ENCODE data around the gene HSD3B7. TPM values are rescaled to one million over a fixed set of nuclear protein-coding genes. Genes with fewer than 3 reads are reported as not detected.
A peak's percentile ranks its signal among the peaks of the same experiment; 100 is the strongest.

Gene HSD3B7
- total and polyA plus RNA-seq, 2 of the 4 experiments (the other 2 are of a cell fraction), result 8.5 to 11.3 TPM

- Histone ChIP-seq H4K5ac (ENCODE audit: low read depth, low read length) (no peak overlapping the region), H3K27ac (ENCODE audit: insufficient read depth, low read length) (no peak overlapping the region), H4K8ac (ENCODE audit: low read depth in 2 of 2, low read length in 2 of 2) (peak overlapping the region in 1 of 2 experiments; percentile 66; a peak in 1 of 4 replicates), H2BK120ac (ENCODE audit: low read depth, low read length) (peak overlapping the region; percentile 71), H3K56ac (ENCODE audit: extremely low read depth, insufficient read depth, low read length) (no peak overlapping the region), H2BK15ac (ENCODE audit: low read depth, low read length) (peak overlapping the region; percentile 70; the same call in 1 of the 3 replicates), H3K4me2 (ENCODE audit: low read depth, low read length) (no peak overlapping the region), H3K4me3 (ENCODE audit: insufficient read depth, low read depth, low read length) (no peak overlapping the region), H2AFZ (replicated peaks; ENCODE audit: low read length, poor library complexity) (no peak overlapping the region), H2AK5ac (ENCODE audit: low read depth, low read length) (peak overlapping the region; percentile 58; the same call in 1 of the 2 replicates), H3K9me1 (ENCODE audit: insufficient read depth, low read length) (0 out of 2 replicates have a peak, but pooled peaks cover 5% of the 10 kb centered on the region), H3K4me1 (ENCODE audit: control insufficient read depth, insufficient read depth, low read length) (peaks cover 32% of the 10 kb centered on the region), H4K91ac (ENCODE audit: insufficient read depth, low read depth, low read length) (peak overlapping the region; percentile 50; the same call in 1 of the 2 replicates), H3K9ac (ENCODE audit: low read depth, low read length) (no peak overlapping the region), H2BK20ac (ENCODE audit: low read depth, low read length) (0 out of 2 replicates have a peak overlapping the region, but pooled peaks have one; percentile 28), H3K9me3 (ENCODE audit: control insufficient read depth, insufficient read depth, low read length) (no peaks in the 10 kb centered on the region), H3K23ac (ENCODE audit: low read depth, low read length) (no peak overlapping the region), H3K18ac (ENCODE audit: low read depth, low read length) (no peak overlapping the region), H2AK9ac (replicated peaks; ENCODE audit: low read depth, low read length, poor library complexity) (peak overlapping the region; percentile 82), H3K14ac (replicated peaks; ENCODE audit: low read depth, low read length) (no peak overlapping the region), H3K27me3 (ENCODE audit: control insufficient read depth, insufficient read depth, low read length) (peaks cover 2% of the 10 kb centered on the region; the same call in 1 of the 2 replicates), H4K20me1 (ENCODE audit: insufficient read depth, low read length) (no peaks in the 10 kb centered on the region), H3K4ac (ENCODE audit: low read depth, low read length) (peak overlapping the region; percentile 78), H3K36me3 (ENCODE audit: control insufficient read depth, insufficient read depth, low read length) (no peaks in the 10 kb centered on the region), H3K79me1 (ENCODE audit: low read depth in 1 of 2, low read length in 2 of 2) (peaks cover 4 to 43% of the 10 kb centered on the region in 2 experiments; a peak in 3 of 4 replicates), H2BK5ac (ENCODE audit: low read depth, low read length, poor library complexity, severe bottlenecking) (peak overlapping the region; percentile 77)
- dilution Hi-C loops (cut with HindIII; ENCODE audit: low sequenced_read_pairs, unreplicated experiment), result no loop called here
- no CpG with 5 or more reads among the region's 8 CpGs for WGBS, 2 experiments (ENCODE audit: extremely low coverage in 2 of 2, insufficient read length in 1 of 2)
- no peak for ATAC-seq (ENCODE audit: low read depth)
- in situ Hi-C loops (cut with MboI; ENCODE audit: low sequenced_read_pairs), result no loop called here
- intact Hi-C loops (cut with micrococcal nuclease), result no loop called here
- no TSS peak for BruUV-seq (replicated peaks)
- no peak for DNase-seq
- ChIA-PET CTCF (no interaction called here), POLR2A (ENCODE audit: unreplicated experiment) (interaction anchor here (0.8 kb wide), 1 partner anchor 8 kb away, joined by 3 read pairs; no protein-coding TSS in a partner anchor)
- TF ChIP-seq MAFK (IDR thresholded peaks at IDR 0.05; ENCODE audit: low read depth, low read length) (no peak), BHLHE40 (IDR thresholded peaks at IDR 0.05; ENCODE audit: low read depth, low read length) (no peak), RCOR1 (IDR thresholded peaks at IDR 0.05; ENCODE audit: insufficient replicate concordance, low read length) (no peak), NFE2L2 (IDR thresholded peaks at IDR 0.05; ENCODE audit: low read depth, low read length) (no peak), CTCF (conservative IDR thresholded peaks at IDR 0.05; ENCODE audit: low read depth, low read length) (no peak), USF2 (IDR thresholded peaks at IDR 0.05; ENCODE audit: low read depth, low read length) (no peak), MAZ (IDR thresholded peaks at IDR 0.05; ENCODE audit: borderline replicate concordance, low read depth, low read length) (no peak)
These were observed 21.6 kb downstream of the HSD3B7 start for GRCh38 chr16:31006589-31006988.
